Neural progenitor cell (in vitro differentiated cells): ENCODE results near the gene TBCD. TPM values are rescaled to one million over a fixed set of nuclear protein-coding genes. Genes with fewer than 3 reads are reported as not detected.

ENCODE experiments used
- DNase-seq: peaks from one replicate; pipeline ENCODE4 v3.0.0-alpha.2; 2016; ENCODE audit warnings: low spot score
- H2AFZ ChIP-seq: fragments of 200-600 bp; sonication (generic); replicated peaks from 2 replicates; pipeline ENCODE4 v1.6.1; 2016; ENCODE audit warnings: antibody characterized with exemption
- H3F3A ChIP-seq: fragments of 200-600 bp; sonication (generic); 2 replicates; pipeline ENCODE4 v1.6.1; 2016; ENCODE audit warnings: antibody characterized with exemption, low read depth
- H3K27ac ChIP-seq: fragments of 200-600 bp; sonication (generic); 2 replicates; pipeline ENCODE4 v1.5.1; 2016; ENCODE audit warnings: mild to moderate bottlenecking
- H3K27me3 ChIP-seq: fragments of 200-600 bp; sonication (generic); 2 replicates; pipeline ENCODE4 v1.6.1; 2016; ENCODE audit warnings: mild to moderate bottlenecking, moderate library complexity
- H3K36me3 ChIP-seq: fragments of 200-600 bp; sonication (generic); 2 replicates; pipeline ENCODE4 v1.5.1; 2016
- H3K4me1 ChIP-seq: fragments of 200-600 bp; sonication (generic); 2 replicates; pipeline ENCODE4 v1.6.1; 2016; ENCODE audit warnings: mixed run types
- H3K4me2 ChIP-seq: fragments of 200-600 bp; sonication (generic); 2 replicates; pipeline ENCODE4 v1.6.1; 2016
- H3K4me3 ChIP-seq: fragments of 200-600 bp; sonication (generic); 2 replicates; pipeline ENCODE4 v1.5.1; 2016
- H3K79me2 ChIP-seq: fragments of 200-600 bp; sonication (generic); 2 replicates; pipeline ENCODE4 v1.6.1; 2016; ENCODE audit warnings: low read depth
- H3K9ac ChIP-seq: fragments of 200-600 bp; sonication (generic); 2 replicates; pipeline ENCODE4 v1.6.1; 2016
- H3K9me3 ChIP-seq: fragments of 200-600 bp; sonication (generic); 2 replicates; pipeline ENCODE4 v1.5.1; 2016; ENCODE audit warnings: low read depth
- H4K20me1 ChIP-seq: fragments of 200-600 bp; sonication (generic); 2 replicates; pipeline ENCODE4 v1.6.1; 2016; ENCODE audit warnings: low read depth
- H3K27ac Mint-ChIP-seq: 3 replicates; pipeline ENCODE4 v1.8.0; 2021; ENCODE audit warnings: mixed read lengths
- H3K27me3 Mint-ChIP-seq: 2 replicates; pipeline ENCODE4 v1.8.0; 2022; ENCODE audit warnings: low read depth, mild to moderate bottlenecking, inconsistent platforms, moderate library complexity, mixed read lengths; ENCODE audit not compliant: insufficient read depth
- H3K36me3 Mint-ChIP-seq: 3 replicates; pipeline ENCODE4 v1.8.0; 2021; ENCODE audit warnings: mixed read lengths
- H3K4me1 Mint-ChIP-seq: 3 replicates; pipeline ENCODE4 v1.8.0; 2021; ENCODE audit warnings: mixed read lengths
- H3K4me3 Mint-ChIP-seq: 3 replicates; pipeline ENCODE4 v1.8.0; 2021; ENCODE audit warnings: mild to moderate bottlenecking, moderate library complexity, mixed read lengths
- H3K9me3 Mint-ChIP-seq: 3 replicates; pipeline ENCODE4 v1.8.0; 2020; ENCODE audit warnings: mixed read lengths
- CTCF ChIP-seq: fragments of 200-600 bp; sonication (generic); IDR thresholded peaks from 2 replicates; pipeline ENCODE4 v1.5.1; 2017; ENCODE audit warnings: antibody characterized with exemption, mild to moderate bottlenecking
- EZH2 ChIP-seq: fragments of 200-600 bp; sonication (generic); IDR thresholded peaks from 2 replicates; pipeline ENCODE4 v1.6.1; 2017; ENCODE audit warnings: antibody characterized with exemption, mild to moderate bottlenecking, moderate library complexity
- EZH2phosphoT487 ChIP-seq: fragments of 200-600 bp; sonication (generic); IDR thresholded peaks from 2 replicates; pipeline ENCODE4 v1.6.1; 2017; ENCODE audit warnings: antibody characterized with exemption
- total RNA-seq: library from RNA; depleted of rRNA; stranded (reverse); fragments of >200 nt; gene quantifications from 2 replicates; pipeline ENCODE4 v1.2.3, GENCODE V29; 2015; ENCODE audit warnings: low replicate concordance

TBCD gene
- total RNA-seq, 1 donor from 2014 or later = 76.4 TPM

GRCh38 chr17:82946081-82946480 is 194.2 kb downstream of the TBCD start:
- Histone ChIP-seq H3K9ac (no peak overlapping the region), H3K27ac (no peak overlapping the region), H3F3A (no peaks in the 10 kb centered on the region), H3K4me2 (no peak overlapping the region), H3K4me3 (no peak overlapping the region), H3K36me3 (peaks cover 11% of the 10 kb centered on the region), H4K20me1 (no peaks in the 10 kb centered on the region), H3K79me2 (no peaks in the 10 kb centered on the region), H3K4me1 (no peaks in the 10 kb centered on the region), H2AFZ (no peak overlapping the region), H3K9me3 (peaks cover 29% of the 10 kb centered on the region), H3K27me3 (no peaks in the 10 kb centered on the region)
- no peak for DNase-seq
- Mint-ChIP-seq H3K4me1 (no peaks in the 10 kb centered on the region), H3K27me3 (peaks cover 12% of the 10 kb centered on the region), H3K9me3 (peaks cover 68% of the 10 kb centered on the region), H3K27ac (no peak overlapping the region), H3K4me3 (no peak overlapping the region), H3K36me3 (peaks cover 79% of the 10 kb centered on the region)
- no peak for TF ChIP-seq EZH2phosphoT487
- TF ChIP-seq EZH2 = no peak
- no peak for TF ChIP-seq CTCF

DNA sequence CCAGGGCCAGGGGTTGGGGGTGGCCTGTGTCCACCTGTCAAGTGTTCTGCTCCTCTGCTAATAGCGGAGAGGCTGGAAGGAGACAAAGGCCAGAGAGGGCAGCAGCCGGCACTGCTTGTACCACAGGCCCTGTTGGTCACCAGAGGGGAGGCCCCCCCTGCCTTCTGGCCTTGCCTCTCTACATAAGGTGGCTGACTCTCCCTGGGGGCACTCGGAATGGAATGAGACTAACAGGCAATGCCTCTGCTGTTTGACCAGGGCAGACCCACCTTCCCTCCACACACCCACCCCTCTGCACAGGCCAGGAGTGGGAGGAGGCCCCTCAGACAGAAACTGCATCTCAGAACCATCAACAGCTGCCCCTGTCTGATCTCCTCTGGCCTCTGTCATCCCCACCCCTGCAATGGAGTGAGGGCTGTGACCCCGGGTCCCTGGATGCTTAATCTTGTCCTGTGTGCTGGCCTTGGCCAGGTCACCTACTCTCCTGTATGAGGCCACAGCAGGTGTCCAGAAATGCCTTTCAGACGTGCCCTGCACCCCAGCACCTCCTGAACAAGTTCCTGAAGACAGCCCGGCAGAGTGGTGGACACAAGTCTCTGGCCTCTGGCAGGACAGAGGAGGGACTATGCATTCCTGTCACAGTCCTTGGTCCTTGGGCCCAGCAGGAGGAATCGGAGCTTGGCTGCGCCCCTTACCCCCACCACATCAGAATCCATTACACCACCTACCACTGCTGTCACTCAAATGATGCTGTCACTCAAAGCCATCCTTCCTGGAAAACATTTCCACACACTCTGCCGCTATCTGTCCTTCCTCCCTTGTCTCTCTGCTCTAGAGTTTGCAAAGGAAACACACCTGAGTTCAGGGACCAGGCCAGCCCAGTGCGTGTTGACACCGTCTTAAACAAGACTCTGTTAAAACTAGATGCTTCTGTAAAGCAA is 195.5 kb downstream of the TBCD start:
- no peaks in the 10 kb centered on the region for H3K4me1 Mint-ChIP-seq
- TF ChIP-seq EZH2phosphoT487 = no peak
- no peak for TF ChIP-seq EZH2
- TF ChIP-seq CTCF = no peak
- no peak overlapping the region for H3K4me2 ChIP-seq
- no peak for DNase-seq
- no peak overlapping the region for H2AFZ ChIP-seq
- H3K4me3 Mint-ChIP-seq = no peak overlapping the region
- peaks cover 11% of the 10 kb centered on the region for H3K36me3 ChIP-seq
- no peak overlapping the region for H3K27ac Mint-ChIP-seq
- H3K27me3 ChIP-seq = no peaks in the 10 kb centered on the region
- H3K9ac ChIP-seq = no peak overlapping the region
- no peaks in the 10 kb centered on the region for H3K79me2 ChIP-seq
- H3K9me3 Mint-ChIP-seq = peaks cover 77% of the 10 kb centered on the region
- H3K36me3 Mint-ChIP-seq = peaks cover 86% of the 10 kb centered on the region
- H3K27me3 Mint-ChIP-seq = peaks cover 12% of the 10 kb centered on the region
- H3K4me3 ChIP-seq = no peak overlapping the region
- H3F3A ChIP-seq = no peaks in the 10 kb centered on the region
- H3K9me3 ChIP-seq = peaks cover 29% of the 10 kb centered on the region
- H3K27ac ChIP-seq = no peak overlapping the region
- H3K4me1 ChIP-seq = no peaks in the 10 kb centered on the region
- no peaks in the 10 kb centered on the region for H4K20me1 ChIP-seq

DNA sequence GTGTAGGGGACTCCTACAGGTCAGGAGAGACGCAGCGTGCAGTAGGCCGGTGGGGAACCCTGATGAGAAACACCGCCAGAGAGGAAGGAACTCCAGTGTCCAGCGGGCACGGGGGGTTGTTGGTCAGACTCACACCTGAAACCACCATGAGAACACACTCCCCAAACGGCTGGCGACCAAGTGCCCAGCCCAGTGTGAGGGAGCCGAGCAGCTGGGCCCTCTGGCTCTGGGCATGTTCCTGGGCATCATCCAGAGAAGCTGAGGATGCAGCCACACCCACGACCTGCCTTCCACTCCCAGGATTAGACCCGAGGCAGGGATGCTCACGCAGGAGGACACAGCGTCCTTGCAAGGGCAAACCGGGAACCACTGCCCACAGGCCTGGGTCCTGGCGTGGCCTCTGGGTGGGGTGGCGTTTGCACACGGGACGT is 196.2 kb downstream of the TBCD start:
- DNase-seq = no peak
- Mint-ChIP-seq H3K27ac (no peak overlapping the region), H3K4me3 (no peak overlapping the region), H3K4me1 (no peaks in the 10 kb centered on the region), H3K36me3 (peaks cover 86% of the 10 kb centered on the region), H3K27me3 (peaks cover 12% of the 10 kb centered on the region), H3K9me3 (peaks cover 79% of the 10 kb centered on the region)
- H3K27ac ChIP-seq = no peak overlapping the region
- H3K4me3 ChIP-seq = no peak overlapping the region
- no peak for TF ChIP-seq EZH2
- no peak for TF ChIP-seq EZH2phosphoT487
- H3K79me2 ChIP-seq = no peaks in the 10 kb centered on the region
- H3K27me3 ChIP-seq = no peaks in the 10 kb centered on the region
- no peak overlapping the region for H2AFZ ChIP-seq
- no peaks in the 10 kb centered on the region for H4K20me1 ChIP-seq
- H3K9me3 ChIP-seq = peaks cover 33% of the 10 kb centered on the region
- no peaks in the 10 kb centered on the region for H3F3A ChIP-seq
- H3K36me3 ChIP-seq = peaks cover 11% of the 10 kb centered on the region
- H3K4me1 ChIP-seq = no peaks in the 10 kb centered on the region
- no peak overlapping the region for H3K9ac ChIP-seq
- H3K4me2 ChIP-seq = no peak overlapping the region

DNA sequence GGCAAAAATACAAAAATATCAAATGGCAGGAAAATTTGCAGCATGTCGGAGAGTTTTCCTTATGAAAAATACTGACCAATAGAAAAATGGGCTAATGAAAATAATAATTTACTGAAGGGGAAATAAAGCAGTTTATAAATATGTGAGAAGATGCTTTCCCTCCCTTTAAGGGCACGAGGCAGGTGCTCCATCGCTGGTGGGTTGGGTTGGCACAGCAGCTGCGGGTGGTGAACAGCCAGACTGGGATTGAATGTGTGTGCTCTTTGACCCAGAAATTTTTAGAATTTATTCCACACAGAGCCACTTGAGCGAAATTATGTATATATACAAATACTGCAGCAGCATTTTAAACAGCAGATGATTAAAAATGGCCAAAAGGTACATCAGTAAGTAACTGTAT is 197.1 kb downstream of the TBCD start:
- Mint-ChIP-seq H3K27ac (no peak overlapping the region), H3K4me3 (no peak overlapping the region), H3K36me3 (peaks cover 83% of the 10 kb centered on the region), H3K27me3 (peaks cover 12% of the 10 kb centered on the region), H3K9me3 (peaks cover 84% of the 10 kb centered on the region), H3K4me1 (no peaks in the 10 kb centered on the region)
- Histone ChIP-seq H3K9me3 (peaks cover 33% of the 10 kb centered on the region), H3K27me3 (no peaks in the 10 kb centered on the region), H3K4me3 (no peak overlapping the region), H3K4me2 (no peak overlapping the region), H3K79me2 (no peaks in the 10 kb centered on the region), H2AFZ (no peak overlapping the region), H3K9ac (no peak overlapping the region), H3K4me1 (no peaks in the 10 kb centered on the region), H3K27ac (no peak overlapping the region), H4K20me1 (no peaks in the 10 kb centered on the region), H3K36me3 (peaks cover 11% of the 10 kb centered on the region), H3F3A (no peaks in the 10 kb centered on the region)
- no peak for TF ChIP-seq CTCF
- TF ChIP-seq EZH2 = no peak
- TF ChIP-seq EZH2phosphoT487 = no peak
- DNase-seq = no peak
